HG03354 (cell line): Measurements from ENCODE around the gene MIGA1.
"Not testable (repeated sequence)": the region's sequence is repeated elsewhere in the genome, so short reads cannot be mapped to it uniquely, and the experiment has no call there.

Experiments
- ATAC-seq: cut with Tn5 transposase; IDR thresholded peaks from one replicate; pipeline ENCODE4 v1.9.1; 2021; ENCODE audit warnings: mild to moderate bottlenecking; ENCODE audit not compliant: unreplicated experiment, poor library complexity, severe bottlenecking

MIGA1 gene

GRCh38 chr1:77899647-77900320, 120.3 kb downstream of the MIGA1 start:
- ATAC-seq = no peak

GRCh38 chr1:77900687-77901293, 121.3 kb downstream of the MIGA1 start:
- no peak for ATAC-seq

- ATAC-seq = no peak
Measured at GRCh38 chr1:77905603-77906002, 126.2 kb downstream of the MIGA1 start.

- no peak for ATAC-seq
Measured at GRCh38 chr1:77906019-77906545, 126.6 kb downstream of the MIGA1 start.

GRCh38 chr1:77906624-77907023, 127.2 kb downstream of the MIGA1 start:
- ATAC-seq = no peak

- no peak for ATAC-seq
Measured at GRCh38 chr1:77910116-77910515, 130.7 kb downstream of the MIGA1 start.

GRCh38 chr1:77918918-77919317, 139.5 kb downstream of the MIGA1 start:
- ATAC-seq = not testable (repeated sequence)

- ATAC-seq = no peak
Measured at GRCh38 chr1:77925518-77925917, 146.1 kb downstream of the MIGA1 start.

GRCh38 chr1:77925956-77926355, 146.5 kb downstream of the MIGA1 start:
- ATAC-seq = no peak

- ATAC-seq = no peak
Measured at GRCh38 chr1:77926561-77927357, 147.3 kb downstream of the MIGA1 start.

GRCh38 chr1:77927414-77927813, 148.0 kb downstream of the MIGA1 start:
- ATAC-seq = no peak
